CD8-positive, alpha-beta memory T cell (primary cell): ENCODE results near the gene NPSR1. TPM values are rescaled to one million over a fixed set of nuclear protein-coding genes. Genes with fewer than 3 reads are reported as not detected.

ENCODE experiments used
- CTCF ChIA-PET: fragments of 350-600 bp; sonication (Branson Sonifier 250); formaldehyde crosslinking; loops from one replicate; lab custom pipeline; 2021; ENCODE audit warnings: antibody characterized with exemption; lab: Charles Lee
- POLR2A ChIA-PET: fragments of 350-600 bp; sonication (Branson Sonifier 250); formaldehyde crosslinking; loops from one replicate; lab custom pipeline; 2021; ENCODE audit warnings: antibody characterized with exemption; lab: Charles Lee
- DNase-seq, 5 donors: peaks; one replicate each; pipeline versions ENCODE4 v3.0.0 to v3.0.0-alpha.2; 2020 to 2022; ENCODE audit warnings: mixed read lengths in 1 of 5
- H3K27ac ChIP-seq: one replicate; pipeline ENCODE4 v1.7.0; 2013; ENCODE audit warnings: low read depth, mild to moderate bottlenecking, low read length, moderate library complexity
- H3K27me3 ChIP-seq: 2 replicates; pipeline ENCODE4 v1.7.0; 2013; ENCODE audit warnings: low read length, mild to moderate bottlenecking; ENCODE audit not compliant: insufficient read depth, poor library complexity, severe bottlenecking
- H3K36me3 ChIP-seq: 2 replicates; pipeline ENCODE4 v1.7.0; 2013; ENCODE audit warnings: mild to moderate bottlenecking, low read length, moderate library complexity; ENCODE audit not compliant: insufficient read depth
- H3K4me1 ChIP-seq: 2 replicates; pipeline ENCODE4 v1.7.0; 2013; ENCODE audit warnings: mild to moderate bottlenecking, low read length, moderate library complexity; ENCODE audit not compliant: insufficient read depth
- H3K4me3 ChIP-seq: 2 replicates; pipeline ENCODE4 v1.7.0; 2013; ENCODE audit warnings: mild to moderate bottlenecking, low read length
- H3K9me3 ChIP-seq: 2 replicates; pipeline ENCODE4 v1.7.0; 2013; ENCODE audit warnings: mild to moderate bottlenecking, low read length
- H3K27ac Mint-ChIP-seq, 8 donors: one replicate each; pipeline ENCODE4 v1.8.0; 2020 to 2021; ENCODE audit warnings: mixed read lengths in 8 of 8, mild to moderate bottlenecking in 6 of 8, inconsistent platforms in 3 of 8, moderate library complexity in 3 of 8
- H3K27me3 Mint-ChIP-seq, 2 donors: one replicate each; pipeline ENCODE4 v1.8.0; 2020 to 2021; ENCODE audit warnings: mixed read lengths in 2 of 2, mild to moderate bottlenecking in 1 of 2, moderate library complexity in 1 of 2
- H3K36me3 Mint-ChIP-seq, 3 donors: one replicate each; pipeline ENCODE4 v1.8.0; 2020 to 2021; ENCODE audit warnings: mixed read lengths in 3 of 3, inconsistent platforms in 1 of 3, mild to moderate bottlenecking in 1 of 3
- H3K4me1 Mint-ChIP-seq, 3 donors: one replicate each; pipeline ENCODE4 v1.8.0; 2020 to 2021; ENCODE audit warnings: mixed read lengths in 3 of 3, inconsistent platforms in 1 of 3, mild to moderate bottlenecking in 1 of 3
- H3K4me3 Mint-ChIP-seq, 7 donors: one replicate each; pipeline ENCODE4 v1.8.0; 2020 to 2021; ENCODE audit warnings: mixed read lengths in 7 of 7, mild to moderate bottlenecking in 6 of 7, moderate library complexity in 4 of 7, inconsistent platforms in 2 of 7
- H3K9me3 Mint-ChIP-seq, 5 donors: one replicate each; pipeline ENCODE4 v1.8.0; 2020 to 2022; ENCODE audit warnings: mixed read lengths in 5 of 5, mild to moderate bottlenecking in 3 of 5, moderate library complexity in 2 of 5, inconsistent platforms in 1 of 5
- polyA plus RNA-seq: library from polyadenylated mRNA; unstranded; fragments of 300-500 nt; fragmentation: Illumina TruSeq; gene quantifications from one replicate; pipeline ENCODE4 v1.2.3, GENCODE V29; 2021
- total RNA-seq, 2 experiments: library from RNA; stranded (reverse); gene quantifications; one replicate each; pipeline ENCODE4 v1.2.3, GENCODE V29; 2021

The NPSR1 gene
- total and polyA plus RNA-seq, 3 experiments from 2014 or later = not detected

DNA sequence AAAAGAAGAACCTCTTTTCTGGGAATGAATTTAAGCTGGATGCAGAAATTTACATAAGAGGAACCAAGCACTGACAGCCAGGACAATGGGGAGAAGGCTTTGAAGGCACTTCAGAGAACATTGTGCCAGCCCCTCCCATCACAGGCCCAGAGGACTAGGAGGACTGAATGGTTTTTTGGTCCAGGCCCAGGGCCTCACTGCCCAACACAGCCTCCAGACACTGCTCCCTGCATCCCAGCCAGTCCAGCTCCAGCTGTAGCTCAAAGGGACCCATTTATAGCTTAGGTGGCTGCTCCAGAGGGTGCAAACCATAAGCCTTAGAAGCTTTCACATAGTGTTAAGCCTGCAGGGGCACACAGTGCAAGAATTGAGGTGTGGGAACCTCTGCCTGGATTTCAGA lies 237.2 kb downstream of the NPSR1 start:
- peaks cover 10 to 37% of the 10 kb centered on the region in 2 donors for H3K27me3 Mint-ChIP-seq
- Histone ChIP-seq H3K4me3 (no peak overlapping the region), H3K36me3 (no peaks in the 10 kb centered on the region), H3K27me3 (no peaks in the 10 kb centered on the region), H3K4me1 (no peaks in the 10 kb centered on the region), H3K9me3 (no peaks in the 10 kb centered on the region), H3K27ac (no peak overlapping the region)
- H3K36me3 Mint-ChIP-seq = peaks cover 0 to 2% (median 0%) of the 10 kb centered on the region in 3 donors
- peaks cover 7 to 26% (median 17%) of the 10 kb centered on the region in 5 donors for H3K9me3 Mint-ChIP-seq
- ChIA-PET CTCF (no interaction called here), POLR2A (no interaction called here)
- no peak overlapping the region for H3K4me3 Mint-ChIP-seq
- no peak overlapping the region for H3K27ac Mint-ChIP-seq
- DNase-seq = no peak
- H3K4me1 Mint-ChIP-seq = no peaks in the 10 kb centered on the region
